Endothelial cell of umbilical vein (primary cell): Measurements from ENCODE around the gene TPST1. TPM values are rescaled to one million over a fixed set of nuclear protein-coding genes. Genes with fewer than 3 reads are reported as not detected.

Source experiments
- BruUV-seq: library from RNA; stranded (reverse); fragments of 400-500 nt; replicated peaks from 2 replicates; lab custom pipeline; 2021; lab: Mats Ljungman, UMichigan
- CTCF ChIA-PET: fragments of 300-600, 350-600 bp; sonication (Branson Sonifier 250); formaldehyde crosslinking; loops from one replicate; lab custom pipeline; 2021; ENCODE audit warnings: antibody characterized with exemption, inconsistent platforms; lab: Charles Lee
- POLR2A ChIA-PET: fragments of 300-600, 350-600 bp; sonication (Branson Sonifier 250); formaldehyde crosslinking; loops from one replicate; lab custom pipeline; 2021; ENCODE audit warnings: antibody characterized with exemption, inconsistent platforms; lab: Charles Lee
- DNase-seq: peaks from one replicate; pipeline ENCODE4 v3.0.0-alpha.2; 2011; ENCODE audit warnings: low read depth, low spot score
- FAIRE-seq: peaks from 2 replicates; lab custom pipeline; 2011; peaks lifted over from hg19 to GRCh38; lab: Jason Lieb, UNC
- H2AFZ ChIP-seq: 2 replicates; pipeline ENCODE4 v1.6.0; 2012; ENCODE audit warnings: low read depth, low read length, control low read depth, inconsistent platforms
- H3K27ac ChIP-seq: 2 replicates; pipeline ENCODE4 v1.5.1; 2011; ENCODE audit warnings: low read depth, mild to moderate bottlenecking, control low read depth, low read length, moderate library complexity; ENCODE audit not compliant: insufficient read depth
- H3K27me3 ChIP-seq, 2 experiments: 2 replicates each; pipeline versions ENCODE4 v1.6.0 to v1.6.1; 2011; ENCODE audit warnings: low read length in 2 of 2, mixed read lengths in 1 of 2; ENCODE audit not compliant: control insufficient read depth in 2 of 2, insufficient read depth in 2 of 2
- H3K36me3 ChIP-seq, 2 experiments: 2 replicates in 1 of 2; 3 replicates in 1 of 2; pipeline ENCODE4 v1.5.1; 2011; ENCODE audit warnings: low read length in 2 of 2, mild to moderate bottlenecking in 1 of 2, moderate library complexity in 1 of 2; ENCODE audit not compliant: control insufficient read depth in 2 of 2, insufficient read depth in 2 of 2; ENCODE audit errors: extremely low read depth in 1 of 2
- H3K4me1 ChIP-seq: 3 replicates; pipeline ENCODE4 v1.5.1; 2011; ENCODE audit warnings: mild to moderate bottlenecking, low read length; ENCODE audit not compliant: control insufficient read depth, insufficient read depth; ENCODE audit errors: extremely low read depth
- H3K4me2 ChIP-seq: 2 replicates; pipeline ENCODE4 v1.6.1; 2011; ENCODE audit warnings: low read length, control low read depth, mixed read lengths; ENCODE audit not compliant: insufficient read depth
- H3K4me3 ChIP-seq, 3 experiments: fragments of 200-600 bp in 1 of 3; sonication (generic), shearing (Covaris generic) in 1 of 3; replicated peaks in 1 of 3; 2 replicates each; pipeline ENCODE4 v1.5.1; 2011 to 2016; ENCODE audit warnings: control low read depth in 3 of 3, low read length in 3 of 3, mild to moderate bottlenecking in 2 of 3, inconsistent platforms in 1 of 3, low read depth in 1 of 3, moderate library complexity in 1 of 3; ENCODE audit not compliant: insufficient read depth in 1 of 3
- H3K79me2 ChIP-seq: 2 replicates; pipeline ENCODE4 v1.6.0; 2012; ENCODE audit warnings: low read length, inconsistent platforms; ENCODE audit not compliant: control insufficient read depth, insufficient read depth
- H3K9ac ChIP-seq: replicated peaks from 2 replicates; pipeline ENCODE3; 2011; ENCODE audit warnings: low read length, control low read depth; ENCODE audit not compliant: insufficient read depth; ENCODE audit errors: extremely low read depth
- H3K9me1 ChIP-seq: replicated peaks from 3 replicates; pipeline ENCODE4 v1.6.0; 2011; ENCODE audit warnings: mild to moderate bottlenecking, low read length; ENCODE audit not compliant: control insufficient read depth, insufficient read depth; ENCODE audit errors: extremely low read depth
- H3K9me3 ChIP-seq: replicated peaks from 2 replicates; pipeline ENCODE4 v1.5.1; 2012; ENCODE audit warnings: low read length, inconsistent platforms; ENCODE audit not compliant: control insufficient read depth, insufficient read depth
- H4K20me1 ChIP-seq: replicated peaks from 2 replicates; pipeline ENCODE3; 2011; ENCODE audit warnings: mild to moderate bottlenecking, low read length; ENCODE audit not compliant: control insufficient read depth, insufficient read depth; ENCODE audit errors: extremely low read depth
- EZH2 ChIP-seq: IDR thresholded peaks from 2 replicates; pipeline ENCODE4 v1.6.1; 2012; ENCODE audit warnings: borderline replicate concordance, low read depth, mild to moderate bottlenecking, moderate library complexity, low read length, inconsistent platforms; ENCODE audit not compliant: severe bottlenecking
- FOS ChIP-seq: IDR thresholded peaks from 2 replicates; pipeline ENCODE4 v1.6.1; 2011; ENCODE audit warnings: mild to moderate bottlenecking, low read length, moderate library complexity, borderline replicate concordance; ENCODE audit not compliant: insufficient read depth
- GATA2 ChIP-seq: IDR thresholded peaks from 2 replicates; pipeline ENCODE4 v1.7.0; 2011; ENCODE audit warnings: low read depth, mild to moderate bottlenecking, moderate library complexity, mixed read lengths, low read length; ENCODE audit not compliant: insufficient read length, insufficient read depth
- JUN ChIP-seq: IDR thresholded peaks from 2 replicates; pipeline ENCODE4 v1.6.1; 2011; ENCODE audit warnings: borderline replicate concordance, low read depth; ENCODE audit not compliant: insufficient read length, insufficient read depth
- MYC ChIP-seq: IDR thresholded peaks from one replicate; pipeline ENCODE4 v1.6.1; 2011; ENCODE audit warnings: mild to moderate bottlenecking, low read depth, low read length
- POLR2A ChIP-seq: IDR thresholded peaks from 2 replicates; pipeline ENCODE4 v1.6.1; 2012; ENCODE audit warnings: low read depth, mild to moderate bottlenecking, control low read depth, low read length
- POLR2AphosphoS5 ChIP-seq: IDR thresholded peaks from 2 replicates; pipeline ENCODE4 v1.6.1; 2012; ENCODE audit warnings: low read depth, mild to moderate bottlenecking, control low read depth, low read length, moderate library complexity; ENCODE audit not compliant: insufficient read depth
- dilution Hi-C: fragments of 300-500 bp; cut with MboI; formaldehyde crosslinking; loops from one replicate; pipeline ENCODE4 v1.15.0; 2019; ENCODE audit warnings: low sequenced_read_pairs; ENCODE audit not compliant: extremely low pct_ligation_motif_present
- intact Hi-C: fragments of 100-400 bp; cut with micrococcal nuclease; formaldehyde crosslinking; loops from one replicate; pipeline ENCODE4 v1.10.0; 2022
- polyA plus RNA-seq, 4 experiments: library from polyadenylated mRNA; depleted of rRNA in 3 of 4; stranded (reverse) in 3 of 4; unstranded in 1 of 4; fragments of >200 nt; gene quantifications; 2 replicates each; pipeline versions ENCODE4 v1.2.1 to v1.2.3, GENCODE V29; 2011 to 2012; ENCODE audit warnings: missing spikeins in 1 of 4
- total RNA-seq: library from RNA; stranded (reverse); gene quantifications from 2 replicates; pipeline ENCODE4 v1.2.3, GENCODE V29; 2021
- TF ChIP-seq, protein P1 (sequence below), 2 donors: IDR thresholded peaks; 1 replicate in 1 of 2; 2 replicates in 1 of 2; pipeline ENCODE4 v1.5.1; 2011; ENCODE audit warnings: low read length in 2 of 2, mild to moderate bottlenecking in 2 of 2, moderate library complexity in 2 of 2, control low read depth in 1 of 2, inconsistent platforms in 1 of 2, low read depth in 1 of 2; ENCODE audit not compliant: insufficient read depth in 1 of 2; ENCODE audit errors: extremely low read depth in 1 of 2
- TF ChIP-seq, protein P2 (sequence below): IDR thresholded peaks from 2 replicates; pipeline ENCODE4 v1.6.1; 2011; ENCODE audit not compliant: insufficient read depth, insufficient read length

Gene TPST1
- total and polyA plus RNA-seq, 2 donors (not counting 3 experiments of a cell fraction or from before 2014, with no cell fraction given): 18.7 to 21.0 TPM

DNA sequence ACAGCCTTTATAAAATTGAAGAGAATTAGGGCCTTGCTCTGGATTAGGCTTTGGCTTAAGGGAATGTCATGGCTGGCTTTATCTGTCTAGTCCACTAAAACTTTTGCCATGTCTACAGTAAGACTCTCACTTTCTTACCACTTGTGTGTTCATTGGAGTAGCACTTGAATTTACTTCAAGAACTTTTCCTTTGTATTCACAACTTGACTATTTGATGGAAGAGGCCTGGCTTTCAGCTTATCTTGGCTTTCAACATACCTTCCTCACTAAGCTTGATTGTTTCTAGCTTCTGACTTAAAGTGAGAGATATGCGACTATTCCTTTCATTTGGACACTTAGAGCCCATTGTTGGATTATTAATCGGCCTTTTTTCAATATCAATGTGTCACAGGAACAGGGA lies 96.1 kb downstream of the TPST1 start:
- Histone ChIP-seq H3K9me1 (no peaks in the 10 kb centered on the region), H3K4me3 (no peak overlapping the region), H3K36me3 (no peaks in the 10 kb centered on the region), H3K27ac (no peak overlapping the region), H3K4me1 (peaks cover 25% of the 10 kb centered on the region), H3K27me3 (no peaks in the 10 kb centered on the region), H3K79me2 (no peaks in the 10 kb centered on the region), H2AFZ (no peak overlapping the region), H3K9ac (no peak overlapping the region), H3K9me3 (no peaks in the 10 kb centered on the region), H4K20me1 (no peaks in the 10 kb centered on the region), H3K4me2 (no peak overlapping the region)
- FAIRE-seq (no peak), DNase-seq (no peak)
- BruUV-seq: no TSS peak
- POLR2A ChIA-PET: no interaction called here
- TF ChIP-seq, protein P1, sequence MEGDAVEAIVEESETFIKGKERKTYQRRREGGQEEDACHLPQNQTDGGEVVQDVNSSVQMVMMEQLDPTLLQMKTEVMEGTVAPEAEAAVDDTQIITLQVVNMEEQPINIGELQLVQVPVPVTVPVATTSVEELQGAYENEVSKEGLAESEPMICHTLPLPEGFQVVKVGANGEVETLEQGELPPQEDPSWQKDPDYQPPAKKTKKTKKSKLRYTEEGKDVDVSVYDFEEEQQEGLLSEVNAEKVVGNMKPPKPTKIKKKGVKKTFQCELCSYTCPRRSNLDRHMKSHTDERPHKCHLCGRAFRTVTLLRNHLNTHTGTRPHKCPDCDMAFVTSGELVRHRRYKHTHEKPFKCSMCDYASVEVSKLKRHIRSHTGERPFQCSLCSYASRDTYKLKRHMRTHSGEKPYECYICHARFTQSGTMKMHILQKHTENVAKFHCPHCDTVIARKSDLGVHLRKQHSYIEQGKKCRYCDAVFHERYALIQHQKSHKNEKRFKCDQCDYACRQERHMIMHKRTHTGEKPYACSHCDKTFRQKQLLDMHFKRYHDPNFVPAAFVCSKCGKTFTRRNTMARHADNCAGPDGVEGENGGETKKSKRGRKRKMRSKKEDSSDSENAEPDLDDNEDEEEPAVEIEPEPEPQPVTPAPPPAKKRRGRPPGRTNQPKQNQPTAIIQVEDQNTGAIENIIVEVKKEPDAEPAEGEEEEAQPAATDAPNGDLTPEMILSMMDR (IDR thresholded peaks at IDR 0.05; ENCODE audit: extremely low read depth in 1 of 2, insufficient read depth in 1 of 2, low read depth in 1 of 2, low read length in 2 of 2): no peak
- TF ChIP-seq POLR2A (no peak), POLR2AphosphoS5 (no peak), FOS (no peak), MYC (no peak), EZH2 (no peak)
- intact Hi-C loops: no loop called here
- CTCF ChIA-PET: no interaction called here
- dilution Hi-C loops: no loop called here

DNA sequence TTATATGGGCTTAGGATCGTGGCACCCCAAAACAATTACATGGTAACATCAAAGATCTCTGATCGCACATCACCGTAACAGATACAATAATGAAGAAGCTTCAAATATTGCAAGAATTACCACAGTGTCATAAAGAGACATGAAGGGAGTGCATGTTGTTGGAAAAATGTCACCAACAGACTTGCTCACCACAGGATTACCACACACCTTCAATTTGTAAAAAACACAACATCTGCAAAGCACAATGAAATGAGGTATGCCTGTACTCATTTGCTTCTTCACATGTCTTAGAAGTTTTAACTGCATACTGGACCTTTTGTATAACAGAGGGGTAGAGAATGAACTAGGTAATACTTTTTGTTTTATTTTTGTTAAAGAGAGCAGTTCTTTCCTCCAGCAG lies 96.6 kb downstream of the TPST1 start:
- H2AFZ ChIP-seq: no peak overlapping the region
- BruUV-seq: no TSS peak
- no peaks in the 10 kb centered on the region for H3K9me3 ChIP-seq
- H3K4me2 ChIP-seq: no peak overlapping the region
- FAIRE-seq: no peak
- dilution Hi-C loops (no loop called here), intact Hi-C loops (no loop called here)
- no peak for DNase-seq
- no peak overlapping the region for H3K9ac ChIP-seq
- no peak overlapping the region for H3K27ac ChIP-seq
- H3K79me2 ChIP-seq: no peaks in the 10 kb centered on the region
- peaks cover 30% of the 10 kb centered on the region for H3K4me1 ChIP-seq
- H4K20me1 ChIP-seq: no peaks in the 10 kb centered on the region
- no peaks in the 10 kb centered on the region for H3K27me3 ChIP-seq
- no peaks in the 10 kb centered on the region for H3K36me3 ChIP-seq
- no peak for TF ChIP-seq POLR2AphosphoS5
- TF ChIP-seq MYC: no peak
- no peak for TF ChIP-seq FOS
- TF ChIP-seq POLR2A: no peak
- no peak for TF ChIP-seq EZH2
- TF ChIP-seq GATA2: no peak
- TF ChIP-seq, protein P1 (IDR thresholded peaks at IDR 0.05; ENCODE audit: extremely low read depth in 1 of 2, insufficient read depth in 1 of 2, low read depth in 1 of 2, low read length in 2 of 2): no peak
- TF ChIP-seq, protein P2, sequence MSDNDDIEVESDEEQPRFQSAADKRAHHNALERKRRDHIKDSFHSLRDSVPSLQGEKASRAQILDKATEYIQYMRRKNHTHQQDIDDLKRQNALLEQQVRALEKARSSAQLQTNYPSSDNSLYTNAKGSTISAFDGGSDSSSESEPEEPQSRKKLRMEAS: no peak
- TF ChIP-seq JUN: no peak
- H3K9me1 ChIP-seq: no peaks in the 10 kb centered on the region
- CTCF ChIA-PET: no interaction called here
- POLR2A ChIA-PET: no interaction called here
- no peak overlapping the region for H3K4me3 ChIP-seq
